ENCODE measurements around the gene ZBTB4.

The ZBTB4 gene

DNA sequence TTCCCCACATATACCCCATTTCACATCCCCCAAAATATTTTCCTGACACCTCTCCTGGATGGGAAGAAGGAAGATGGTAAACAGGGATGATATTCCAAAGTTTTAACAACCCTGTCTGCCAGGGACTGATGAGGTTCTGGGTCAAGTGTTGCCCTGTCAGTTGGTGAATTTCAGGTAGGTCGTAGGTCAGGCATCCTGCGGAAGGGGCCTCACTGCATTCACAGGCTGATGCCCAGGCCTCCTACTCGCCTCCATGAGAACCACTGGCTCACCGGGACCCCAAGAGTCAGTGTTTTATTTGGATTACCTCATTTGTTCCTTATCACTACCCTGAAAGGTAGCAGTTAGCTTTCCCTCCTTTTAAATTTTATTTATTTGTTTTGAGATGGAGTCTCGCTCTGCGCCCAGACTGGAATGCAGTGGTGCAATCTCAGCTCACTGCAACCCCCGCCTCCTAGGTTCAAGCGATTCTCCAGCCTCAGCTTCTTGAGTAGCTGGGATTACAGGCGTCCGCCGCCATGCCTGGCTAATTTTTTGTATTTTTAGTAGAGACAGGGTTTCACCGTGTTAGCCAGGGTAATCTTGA lies 10.5 kb downstream of the ZBTB4 start:
- DNase-seq: no peak

DNA sequence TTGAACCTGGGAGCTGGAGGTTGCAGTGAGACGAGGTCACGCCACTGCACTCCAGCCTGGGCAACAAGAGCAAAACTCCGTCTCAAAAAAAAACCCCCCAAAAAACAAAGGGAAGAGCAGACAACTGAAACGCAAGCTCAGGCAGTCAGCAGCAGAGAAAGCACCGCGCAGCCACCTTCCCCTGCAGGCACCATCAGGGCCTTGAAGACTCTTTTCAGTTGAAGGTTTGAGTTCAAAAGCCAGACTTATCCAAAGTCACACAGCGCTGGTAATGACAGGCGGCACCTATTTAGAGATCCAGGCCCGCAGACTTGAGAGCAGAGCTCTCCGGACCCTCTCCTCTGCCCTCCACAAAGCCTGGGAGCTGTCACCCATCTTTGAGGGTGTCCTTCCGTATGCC lies 11.1 kb downstream of the ZBTB4 start:
- DNase-seq: no peak

DNA sequence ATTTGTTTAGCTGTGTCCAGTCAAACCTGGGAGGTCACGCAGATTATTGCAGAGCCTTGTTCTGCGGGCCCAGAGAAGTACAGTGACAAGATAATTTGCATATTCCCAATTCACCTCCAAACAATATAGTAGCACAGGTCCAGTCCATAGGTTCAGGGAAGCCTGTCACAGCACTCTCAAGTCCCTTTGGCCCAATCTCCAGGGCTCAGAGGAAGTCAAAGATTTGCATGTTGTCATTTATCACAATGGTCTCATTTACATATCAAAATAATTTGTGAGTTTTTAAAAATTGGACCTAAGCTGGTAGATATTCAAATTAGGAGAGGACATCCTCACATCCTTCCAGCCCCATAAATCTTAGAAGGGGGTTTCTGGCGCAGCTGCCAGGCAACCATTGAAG lies 11.9 kb downstream of the ZBTB4 start:
- no peak for DNase-seq

DNA sequence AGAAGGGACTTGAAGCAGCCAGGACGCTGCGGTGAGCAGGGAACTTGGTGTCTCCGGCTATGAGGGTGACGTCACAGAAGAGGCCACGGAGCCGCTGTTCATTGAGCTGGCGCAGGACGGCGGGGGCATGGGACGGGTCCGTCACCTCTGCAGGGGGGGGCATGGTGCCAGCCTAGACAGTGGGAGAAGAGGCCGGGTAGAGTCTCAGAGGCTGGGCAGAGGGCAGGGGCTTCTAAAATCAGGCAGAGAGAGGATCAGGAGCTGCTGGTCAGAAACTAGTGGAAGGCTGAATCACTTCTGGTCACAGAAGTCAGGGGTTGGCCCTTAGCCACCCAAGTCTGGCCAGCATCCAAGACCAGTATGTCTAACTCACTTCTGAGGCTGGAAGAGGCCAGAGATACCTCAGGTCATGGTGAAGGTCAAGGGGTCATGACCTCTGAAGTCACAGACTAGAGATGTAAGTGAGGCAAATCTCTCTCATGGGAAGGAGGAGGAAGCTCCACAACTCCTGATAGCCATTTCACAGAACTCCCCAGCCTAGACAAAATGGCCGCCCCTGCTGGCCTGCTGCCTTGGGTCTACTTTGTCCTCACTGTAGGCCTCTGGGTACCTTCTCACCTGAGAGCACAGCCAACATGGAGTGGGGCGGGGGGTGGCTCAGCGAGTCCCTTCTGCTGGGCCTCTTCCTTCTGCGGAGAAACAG lies 12.6 kb downstream of the ZBTB4 start:
- DNase-seq: peak in 4 of 14 donors; percentile 9 to 53 (median 25)

DNA sequence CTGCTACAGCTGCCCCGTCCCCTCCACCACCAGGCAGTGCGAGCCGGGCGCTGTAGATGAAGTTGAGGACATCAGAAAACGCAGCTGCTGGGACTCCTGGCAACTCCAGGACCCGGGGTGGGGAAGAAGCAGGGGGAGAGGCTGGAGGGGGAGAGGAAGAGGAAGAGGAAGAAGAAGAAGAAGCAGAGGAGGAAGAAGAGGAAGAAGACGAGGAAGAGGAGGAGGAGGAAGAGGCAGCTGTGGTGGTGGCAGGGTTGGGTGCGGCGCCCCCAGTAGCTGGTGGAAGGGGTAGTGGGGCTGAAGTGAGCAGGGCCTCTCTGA lies 13.2 kb downstream of the ZBTB4 start:
- no peak for DNase-seq

DNA sequence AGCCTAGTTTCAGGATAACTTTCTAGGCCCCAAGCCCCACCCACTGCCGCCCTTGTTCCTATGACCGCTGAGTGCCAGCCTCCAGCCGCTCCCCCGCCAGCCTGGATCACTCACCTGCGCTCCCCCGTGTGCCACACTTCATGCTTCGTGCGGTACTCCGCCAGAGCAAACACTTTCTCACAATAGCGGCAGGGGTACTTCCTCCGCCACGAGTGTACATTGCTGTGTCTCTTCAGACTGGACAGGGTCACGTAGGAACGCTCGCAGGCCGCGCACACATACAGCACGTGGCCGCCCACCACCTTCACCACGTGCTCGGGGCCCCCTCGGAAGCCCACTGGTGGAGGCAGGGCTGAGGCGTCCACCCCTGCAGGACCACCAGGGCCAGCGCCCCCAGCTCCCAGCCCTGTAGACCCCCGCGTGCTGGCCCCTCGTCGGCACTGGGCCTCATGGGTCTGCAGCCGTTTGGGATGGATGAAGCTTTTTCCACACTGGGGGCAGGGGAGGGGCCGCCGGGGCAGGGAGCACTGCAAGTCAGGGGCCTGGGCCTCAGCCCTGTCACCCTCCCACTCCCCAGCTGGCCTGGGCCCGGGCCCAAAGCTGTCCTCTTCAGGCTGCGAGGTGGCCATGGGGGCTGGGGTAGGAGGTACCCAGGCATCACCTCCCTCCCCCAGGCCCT lies 13.7 kb downstream of the ZBTB4 start:
- no peak for DNase-seq

DNA sequence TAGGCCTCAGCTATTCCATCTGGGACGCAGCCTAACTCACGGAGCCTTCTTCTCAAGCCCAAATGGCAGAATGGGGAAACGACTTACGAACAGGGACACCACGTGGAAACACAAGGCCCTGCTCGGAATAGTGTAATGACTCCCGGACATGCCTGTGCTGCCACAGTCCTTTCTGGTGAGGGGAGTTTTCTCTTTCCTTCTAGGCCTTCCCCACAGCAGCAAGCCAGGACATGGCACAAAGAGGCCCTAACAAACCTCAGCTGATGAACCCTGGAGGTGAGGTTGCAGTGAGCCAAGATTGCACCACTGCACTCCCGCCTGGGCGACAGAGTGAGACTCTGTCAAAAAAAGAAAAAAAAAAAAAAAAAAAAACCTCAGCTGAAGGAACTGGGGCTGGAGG lies 15.3 kb downstream of the ZBTB4 start:
- DNase-seq: no peak

DNA sequence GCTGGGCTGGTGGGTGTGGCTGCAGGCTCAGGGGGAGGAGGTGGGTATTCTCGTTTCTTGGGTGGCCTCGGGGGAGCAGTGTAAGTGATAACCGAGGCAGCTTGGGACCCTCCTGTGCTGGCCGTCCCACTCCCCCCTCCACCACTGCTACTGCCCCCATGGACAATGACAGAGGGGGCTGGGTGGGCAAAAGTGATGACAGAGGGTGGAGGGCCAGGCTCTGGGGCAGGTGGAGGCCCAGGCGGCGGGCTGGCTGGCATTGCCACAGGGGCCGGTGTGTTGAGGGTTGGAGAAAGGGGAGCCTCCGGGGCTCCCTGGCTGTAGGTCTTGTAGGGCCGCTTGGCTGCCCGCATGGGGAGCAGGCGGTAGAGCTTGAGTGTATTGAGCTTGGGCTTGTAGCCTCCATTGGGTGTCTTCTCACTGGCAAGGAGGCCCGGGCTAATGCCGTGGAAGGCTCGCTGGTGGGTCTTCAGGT lies 16.0 kb downstream of the ZBTB4 start:
- no peak for DNase-seq

DNA sequence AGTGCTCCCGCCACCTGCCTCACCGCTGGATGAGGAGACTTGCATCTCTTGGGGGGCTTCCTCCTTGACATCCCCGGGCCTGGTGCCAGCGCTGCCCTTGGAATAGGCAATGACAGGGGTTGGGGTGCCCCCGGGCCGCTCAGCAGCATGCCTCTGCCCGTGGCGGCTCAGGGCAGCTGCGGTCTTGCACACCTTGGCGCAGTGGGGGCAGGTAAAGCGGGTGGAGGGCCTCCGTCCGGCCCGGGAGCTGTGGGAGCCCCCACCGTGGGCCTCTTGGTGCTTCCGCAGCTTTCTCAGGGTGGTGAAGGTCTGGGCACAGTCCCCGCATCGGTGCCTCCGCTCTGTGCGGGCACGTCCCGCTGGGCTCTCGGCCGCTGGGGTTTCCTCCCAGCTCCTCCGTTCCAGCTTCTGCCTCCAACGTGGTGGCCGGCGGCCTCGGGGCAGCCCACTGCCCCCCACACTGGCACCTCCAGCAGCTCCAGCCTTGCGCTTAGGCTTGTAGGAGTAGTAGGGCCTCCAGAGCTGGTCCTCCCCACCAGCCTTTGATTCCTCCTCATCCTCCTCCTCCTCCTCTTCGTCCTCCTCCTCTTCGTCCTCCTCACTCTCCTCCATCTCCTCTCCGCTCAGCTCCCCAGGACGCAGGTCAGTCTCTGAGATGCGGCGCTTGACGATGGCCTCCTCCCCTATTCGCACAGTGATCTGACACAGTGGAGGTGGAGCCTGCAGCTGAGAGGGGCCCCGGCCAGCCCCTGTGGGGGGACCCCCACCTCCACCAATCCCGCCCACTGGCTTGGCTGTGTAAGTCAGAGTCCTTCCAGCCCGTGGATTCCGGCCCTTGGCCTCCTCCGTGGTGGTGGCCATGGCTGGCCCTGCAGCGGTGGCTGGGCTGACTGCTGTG lies 16.7 kb downstream of the ZBTB4 start:
- DNase-seq: no peak

DNA sequence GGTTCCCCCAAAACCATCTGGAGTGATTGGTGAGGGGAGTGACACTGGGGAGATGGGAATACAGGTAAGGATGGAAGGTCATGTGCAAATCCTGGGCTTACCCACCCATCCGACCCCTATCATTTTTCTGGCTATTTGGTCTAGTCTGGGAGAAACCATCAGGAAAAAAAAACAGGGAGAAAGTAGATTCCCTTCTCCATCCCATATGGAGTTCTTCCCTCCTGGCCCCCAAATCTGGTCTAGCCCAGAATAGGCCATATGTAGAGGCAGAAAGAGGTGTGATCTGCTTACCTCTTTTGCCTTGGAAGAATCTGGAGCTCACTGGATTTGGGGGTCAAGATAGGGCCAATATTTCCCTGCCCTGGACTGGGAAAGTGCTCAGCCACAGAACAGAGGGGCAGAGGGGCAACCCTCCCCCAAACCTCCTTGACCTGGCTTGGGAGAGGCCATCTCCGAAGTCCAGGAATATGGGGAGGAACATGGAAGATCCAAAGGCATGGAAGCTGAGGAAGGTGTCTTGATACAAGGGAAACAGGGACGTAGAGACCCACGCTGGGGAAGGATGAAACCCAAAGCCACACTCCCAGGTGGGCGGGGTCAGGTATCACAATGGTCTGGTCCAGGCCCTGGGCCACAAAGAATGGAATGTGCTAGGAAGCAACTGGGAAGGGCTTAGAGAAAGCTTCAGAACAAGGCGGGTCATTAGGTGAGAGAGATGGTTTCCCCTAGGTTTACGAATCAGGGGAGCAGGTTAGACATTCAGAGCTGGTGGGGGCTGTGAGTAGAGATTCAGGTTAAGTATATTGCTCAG lies 18.4 kb downstream of the ZBTB4 start:
- DNase-seq: no peak

DNA sequence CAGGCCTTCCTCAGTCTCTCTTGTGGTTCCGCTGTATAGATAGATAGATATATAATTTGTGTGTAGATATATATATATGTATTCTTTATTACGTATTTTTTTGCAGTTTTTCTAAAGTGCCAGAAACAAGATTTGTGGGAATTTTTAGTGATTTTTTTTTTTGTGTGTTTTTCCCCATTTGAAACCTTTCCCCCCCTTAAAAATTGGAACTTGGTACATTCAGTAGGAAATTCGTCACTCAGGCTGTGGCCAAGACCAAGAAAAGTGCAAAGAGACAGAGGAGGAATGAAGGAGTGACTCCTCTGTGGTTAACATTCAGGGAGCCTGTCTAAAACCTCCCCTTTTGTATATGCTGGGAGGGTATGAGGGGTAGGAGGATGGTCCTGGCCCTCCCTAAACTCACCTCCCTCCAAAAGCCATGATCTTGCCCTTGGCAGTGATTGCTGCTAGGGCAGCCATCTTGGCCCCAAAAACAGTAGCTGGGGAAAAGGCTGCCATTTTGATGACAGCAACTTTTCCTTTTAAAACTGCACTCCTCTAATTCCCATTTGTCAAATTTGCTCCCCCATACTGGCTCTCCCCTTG lies 19.4 kb downstream of the ZBTB4 start:
- no peak for DNase-seq

DNA sequence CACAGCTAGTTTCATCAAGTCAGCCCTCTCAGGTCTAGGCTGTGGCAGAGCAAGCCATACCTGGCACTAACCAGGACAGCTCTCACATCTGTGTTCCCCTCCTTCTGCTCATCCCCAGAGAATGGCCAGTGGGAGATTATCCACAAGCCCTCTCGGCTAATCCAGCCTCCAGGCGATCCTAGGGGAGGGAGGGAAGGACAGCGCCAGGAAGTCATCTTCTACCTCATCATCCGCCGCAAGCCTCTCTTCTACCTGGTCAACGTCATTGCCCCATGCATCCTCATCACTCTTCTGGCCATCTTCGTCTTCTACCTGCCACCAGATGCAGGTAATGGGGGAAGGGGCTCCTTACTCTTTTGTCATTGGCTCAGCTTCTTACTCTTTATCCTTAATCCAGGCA lies 31.0 kb downstream of the ZBTB4 start:
- DNase-seq: no peak

DNA sequence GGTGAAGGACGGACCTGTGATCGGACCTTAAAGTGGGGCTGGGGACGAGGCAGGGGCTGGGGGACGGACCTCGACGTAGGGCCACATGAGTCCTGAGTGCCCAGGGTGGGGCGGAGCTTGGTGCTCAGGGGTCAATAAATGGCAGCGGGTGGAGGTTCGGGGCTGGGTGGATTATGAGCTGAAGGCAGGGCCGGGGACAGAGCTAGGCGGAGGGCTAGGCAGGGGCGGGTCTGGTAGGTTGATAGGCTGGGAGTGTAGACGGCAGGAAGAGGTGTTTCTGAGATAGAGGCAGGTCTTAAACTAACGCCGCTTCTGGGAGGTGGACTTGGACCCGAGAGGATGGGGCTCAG lies 33.8 kb downstream of the ZBTB4 start:
- DNase-seq: peak in 1 of 14 donors; percentile 64

DNA sequence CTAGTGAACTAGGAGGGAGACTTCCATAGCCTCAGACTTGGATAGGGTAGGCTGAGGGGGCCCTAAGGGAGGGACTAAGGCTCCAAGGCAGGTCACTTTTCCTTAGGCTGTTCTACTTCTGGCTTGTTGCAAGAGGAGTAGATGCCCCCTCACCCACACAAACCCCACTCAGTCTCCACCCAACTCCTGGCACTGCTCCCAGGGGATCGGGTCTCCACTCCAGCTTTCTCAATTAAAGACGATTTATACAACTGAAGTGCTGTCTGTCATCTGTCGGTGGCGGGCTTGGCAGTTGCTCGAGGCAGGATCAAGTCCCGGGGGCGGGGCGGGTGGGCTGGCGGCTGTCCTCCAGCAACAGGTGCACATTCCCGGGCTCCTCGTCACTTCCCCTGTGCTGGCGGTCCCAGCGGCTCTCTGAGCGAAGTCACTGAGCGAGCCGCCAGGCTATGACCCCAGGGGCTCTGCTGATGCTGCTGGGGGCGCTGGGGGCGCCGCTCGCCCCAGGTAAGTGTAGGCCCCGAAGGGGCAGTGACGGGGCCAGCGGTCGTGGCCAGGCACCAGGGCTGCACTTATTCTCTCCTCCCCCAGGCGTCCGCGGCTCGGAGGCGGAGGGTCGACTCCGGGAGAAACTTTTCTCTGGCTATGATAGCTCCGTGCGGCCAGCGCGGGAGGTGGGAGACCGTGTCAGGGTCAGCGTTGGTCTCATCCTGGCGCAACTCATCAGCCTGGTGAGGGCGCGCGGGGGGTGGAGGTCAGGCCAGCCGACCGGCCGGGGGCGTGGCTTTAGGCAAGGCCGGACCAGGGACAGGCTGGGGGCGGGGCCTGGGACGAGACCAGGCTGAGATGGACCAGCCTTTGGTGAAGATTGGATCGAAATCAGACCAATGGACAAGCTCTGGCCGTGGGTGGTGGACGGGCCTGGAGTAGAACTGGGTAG lies 34.5 kb downstream of the ZBTB4 start, which contains the start of gene CHRNB1:
TSS of gene CHRNB1 (plus strand) at position 380 of the 937 bp plus-strand sequence. CDS start at position 447, 67 bp downstream.
- peak in 10 of 14 donors; percentile 18 to 75 (median 47) for DNase-seq

DNA sequence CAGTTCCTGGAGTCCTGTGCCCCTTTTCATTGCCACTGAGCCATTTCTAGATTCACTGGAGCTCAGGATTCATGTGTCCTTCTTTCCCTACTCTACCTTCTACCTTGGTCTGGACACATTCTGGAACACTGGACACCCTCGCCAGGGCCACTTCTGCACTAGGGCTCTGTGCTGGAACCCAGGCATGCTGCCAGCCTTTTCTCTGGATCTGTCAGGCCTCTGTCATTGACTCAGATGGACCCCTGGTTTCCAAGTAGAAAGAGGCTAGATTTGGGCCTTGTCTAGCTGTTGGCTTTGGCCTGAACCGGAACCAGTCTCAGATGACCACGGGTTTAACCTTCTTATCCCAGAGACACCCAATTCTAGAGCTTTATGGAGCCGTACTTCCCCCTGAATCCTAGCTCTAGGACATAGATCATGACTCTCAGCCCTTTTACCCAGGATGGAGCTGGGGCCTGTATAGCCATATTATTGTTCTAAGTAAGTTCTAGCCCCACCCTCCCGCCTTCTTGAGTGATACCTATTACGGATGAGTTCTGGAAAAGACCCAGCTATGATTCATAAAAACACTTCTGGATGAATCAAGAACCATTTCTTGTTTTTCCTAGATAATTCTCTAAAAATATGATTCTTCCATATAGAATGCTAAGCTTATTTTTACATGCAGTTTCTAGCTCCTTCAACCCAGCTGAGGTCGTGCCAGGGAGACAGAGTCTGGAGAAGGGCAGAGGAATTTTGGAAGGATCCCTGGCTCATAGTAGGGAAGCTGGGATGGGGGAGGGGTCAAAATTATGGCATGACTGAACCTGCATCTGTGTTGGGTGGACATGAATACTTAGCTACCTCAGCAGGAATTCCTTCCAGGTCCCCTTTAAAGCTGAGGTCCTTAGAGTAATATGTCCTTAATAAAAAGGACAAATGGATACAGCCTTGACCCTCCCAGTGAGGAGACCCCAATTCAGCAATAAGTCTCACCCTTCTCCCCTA lies 35.6 kb downstream of the ZBTB4 start:
- no peak for DNase-seq

DNA sequence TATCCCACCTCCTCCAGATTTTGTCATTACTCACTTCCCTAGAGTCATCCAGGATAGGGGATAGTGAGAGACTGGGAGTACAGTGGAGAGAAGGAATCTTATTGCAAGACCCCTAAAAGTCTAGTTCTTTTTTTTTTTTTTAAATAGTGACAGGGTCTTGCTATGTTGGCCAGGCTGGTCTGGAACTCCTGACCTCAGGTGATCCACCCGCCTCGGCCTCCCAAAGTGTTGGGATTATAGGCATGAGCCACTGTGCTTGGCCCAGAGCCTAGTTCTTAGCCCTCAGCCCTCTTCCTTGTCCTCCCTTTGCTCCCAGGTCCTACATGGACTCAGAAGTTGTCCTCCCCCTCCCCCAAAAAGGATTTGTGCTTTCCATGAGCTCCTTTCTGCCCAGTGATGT lies 37.3 kb downstream of the ZBTB4 start:
- no peak for DNase-seq

DNA sequence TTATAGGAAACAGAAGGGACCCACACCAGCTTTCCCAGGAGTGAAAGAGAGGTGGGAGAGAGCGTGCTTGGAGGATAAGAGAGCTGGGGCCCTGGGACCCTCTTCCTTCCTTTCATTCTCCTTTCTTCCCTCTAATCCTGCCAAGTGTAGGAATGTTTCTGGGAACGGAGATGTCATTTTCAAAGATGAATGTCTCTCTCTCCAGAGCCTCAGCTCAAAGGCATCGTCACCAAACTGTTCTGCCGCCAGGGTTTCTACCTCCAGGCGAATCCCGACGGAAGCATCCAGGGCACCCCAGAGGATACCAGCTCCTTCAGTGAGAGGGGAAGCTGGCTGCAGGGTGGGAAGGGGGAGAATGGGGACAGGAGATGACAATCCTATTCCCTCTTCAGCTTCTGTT lies 38.2 kb downstream of the ZBTB4 start:
- DNase-seq: no peak

DNA sequence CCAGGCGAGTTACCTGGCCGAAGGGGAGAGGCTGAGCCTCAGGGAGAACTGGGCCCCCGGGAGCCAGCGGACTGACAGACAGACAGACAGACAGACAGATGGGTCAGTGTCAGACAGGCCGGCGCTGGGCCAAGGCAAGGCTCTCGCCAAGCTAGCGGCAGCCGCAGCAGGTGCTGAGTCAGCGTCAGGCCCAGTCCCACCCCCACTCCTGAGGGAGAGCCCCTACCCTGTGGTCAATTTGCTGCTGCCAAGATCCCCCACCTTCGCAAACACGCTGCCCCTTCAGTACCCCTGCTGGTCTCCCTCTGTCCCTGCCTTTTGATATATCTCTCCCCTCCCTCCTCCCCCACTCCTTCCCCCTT lies 38.6 kb downstream of the ZBTB4 start:
- peak in 2 of 14 donors; percentile 34 to 49 for DNase-seq
